ENCODE measurements around the gene PCDHGB5. TPM values are rescaled to one million over a fixed set of nuclear protein-coding genes. Genes with fewer than 3 reads are reported as not detected.
"Not testable (repeated sequence)": the region's sequence is repeated elsewhere in the genome, so short reads cannot be mapped to it uniquely, and the experiment has no call there.

PCDHGB5 gene
- total RNA-seq, 3 donors from 2014 or later = 3.1 to 9.8 (median 5.6) TPM

DNA sequence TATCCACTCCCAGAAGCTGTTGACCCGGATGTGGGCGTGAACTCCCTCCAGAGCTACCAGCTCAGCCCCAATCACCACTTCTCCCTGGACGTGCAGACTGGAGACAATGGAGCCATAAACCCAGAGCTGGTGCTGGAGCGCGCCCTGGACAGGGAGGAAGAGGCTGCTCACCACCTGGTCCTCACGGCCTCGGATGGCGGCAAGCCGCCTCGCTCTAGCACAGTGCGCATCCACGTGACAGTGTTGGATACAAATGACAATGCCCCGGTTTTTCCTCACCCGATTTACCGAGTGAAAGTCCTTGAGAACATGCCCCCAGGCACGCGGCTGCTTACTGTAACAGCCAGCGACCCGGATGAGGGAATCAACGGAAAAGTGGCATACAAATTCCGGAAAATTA, 4.5 kb upstream of the PCDHGB5 start:
- DNase-seq (no peak), ATAC-seq (no peak)
- Histone ChIP-seq H3K4me1 (ENCODE audit: low read depth) (no peaks in the 10 kb centered on the region), H3K9me3 (peaks cover 77% of the 10 kb centered on the region), H3K4me3 (no peak overlapping the region), H3K36me3 (ENCODE audit: low read depth) (no peaks in the 10 kb centered on the region)
- TF ChIP-seq, protein P1, sequence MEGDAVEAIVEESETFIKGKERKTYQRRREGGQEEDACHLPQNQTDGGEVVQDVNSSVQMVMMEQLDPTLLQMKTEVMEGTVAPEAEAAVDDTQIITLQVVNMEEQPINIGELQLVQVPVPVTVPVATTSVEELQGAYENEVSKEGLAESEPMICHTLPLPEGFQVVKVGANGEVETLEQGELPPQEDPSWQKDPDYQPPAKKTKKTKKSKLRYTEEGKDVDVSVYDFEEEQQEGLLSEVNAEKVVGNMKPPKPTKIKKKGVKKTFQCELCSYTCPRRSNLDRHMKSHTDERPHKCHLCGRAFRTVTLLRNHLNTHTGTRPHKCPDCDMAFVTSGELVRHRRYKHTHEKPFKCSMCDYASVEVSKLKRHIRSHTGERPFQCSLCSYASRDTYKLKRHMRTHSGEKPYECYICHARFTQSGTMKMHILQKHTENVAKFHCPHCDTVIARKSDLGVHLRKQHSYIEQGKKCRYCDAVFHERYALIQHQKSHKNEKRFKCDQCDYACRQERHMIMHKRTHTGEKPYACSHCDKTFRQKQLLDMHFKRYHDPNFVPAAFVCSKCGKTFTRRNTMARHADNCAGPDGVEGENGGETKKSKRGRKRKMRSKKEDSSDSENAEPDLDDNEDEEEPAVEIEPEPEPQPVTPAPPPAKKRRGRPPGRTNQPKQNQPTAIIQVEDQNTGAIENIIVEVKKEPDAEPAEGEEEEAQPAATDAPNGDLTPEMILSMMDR (IDR thresholded peaks at IDR 0.05) = no peak
- intact Hi-C loops (cut with DNase I, micrococcal nuclease) = no loop called here

DNA sequence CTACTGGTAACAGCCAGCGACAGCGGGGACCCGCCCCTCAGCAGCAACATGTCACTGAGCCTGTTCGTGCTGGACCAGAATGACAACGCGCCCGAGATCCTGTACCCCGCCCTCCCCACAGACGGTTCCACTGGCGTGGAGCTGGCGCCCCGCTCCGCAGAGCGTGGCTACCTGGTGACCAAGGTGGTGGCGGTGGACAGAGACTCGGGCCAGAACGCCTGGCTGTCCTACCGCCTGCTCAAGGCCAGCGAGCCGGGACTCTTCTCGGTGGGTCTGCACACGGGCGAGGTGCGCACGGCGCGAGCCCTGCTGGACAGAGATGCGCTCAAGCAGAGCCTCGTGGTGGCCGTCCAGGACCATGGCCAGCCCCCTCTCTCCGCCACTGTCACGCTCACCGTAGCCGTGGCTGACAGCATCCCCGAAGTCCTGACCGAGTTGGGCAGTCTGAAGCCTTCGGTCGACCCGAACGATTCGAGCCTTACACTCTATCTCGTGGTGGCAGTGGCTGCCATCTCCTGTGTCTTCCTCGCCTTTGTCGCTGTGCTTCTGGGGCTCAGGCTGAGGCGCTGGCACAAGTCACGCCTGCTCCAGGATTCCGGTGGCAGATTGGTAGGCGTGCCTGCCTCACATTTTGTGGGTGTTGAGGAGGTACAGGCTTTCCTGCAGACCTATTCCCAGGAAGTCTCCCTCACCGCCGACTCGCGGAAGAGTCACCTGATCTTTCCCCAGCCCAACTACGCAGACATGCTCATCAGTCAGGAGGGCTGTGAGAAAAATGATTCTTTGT, 3.2 kb upstream of the PCDHGB5 start:
- H3K4me3 ChIP-seq; ATAC-seq; DNase-seq; intact Hi-C loops (cut with DNase I, micrococcal nuclease); H3K36me3 ChIP-seq (ENCODE audit: low read depth); H3K4me1 ChIP-seq (ENCODE audit: low read depth): not testable (repeated sequence)
- peaks cover 76% of the 10 kb centered on the region for H3K9me3 ChIP-seq

DNA sequence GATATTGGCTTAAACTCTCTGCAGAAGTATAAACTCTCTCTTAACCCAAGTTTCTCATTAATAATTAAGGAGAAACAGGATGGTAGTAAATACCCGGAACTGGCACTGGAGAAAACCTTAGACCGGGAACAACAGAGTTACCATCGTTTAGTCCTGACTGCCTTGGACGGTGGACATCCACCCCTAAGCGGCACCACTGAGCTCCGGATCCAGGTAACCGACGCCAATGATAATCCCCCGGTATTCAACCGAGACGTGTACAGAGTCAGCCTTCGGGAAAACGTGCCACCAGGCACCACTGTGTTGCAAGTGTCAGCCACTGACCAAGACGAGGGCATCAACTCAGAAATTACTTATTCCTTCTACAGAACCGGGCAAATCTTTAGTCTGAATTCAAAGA, 861 bp downstream of the PCDHGB5 start:
- intact Hi-C loops (cut with DNase I, micrococcal nuclease) = no loop called here
- no peak for DNase-seq
- TF ChIP-seq, protein P1 (IDR thresholded peaks at IDR 0.05) = no peak
- H3K4me3 ChIP-seq = no peak overlapping the region
- H3K4me1 ChIP-seq (ENCODE audit: low read depth) = no peaks in the 10 kb centered on the region
- H3K9me3 ChIP-seq = peaks cover 68% of the 10 kb centered on the region
- no peaks in the 10 kb centered on the region for H3K36me3 ChIP-seq (ENCODE audit: low read depth)
- no peak for ATAC-seq

DNA sequence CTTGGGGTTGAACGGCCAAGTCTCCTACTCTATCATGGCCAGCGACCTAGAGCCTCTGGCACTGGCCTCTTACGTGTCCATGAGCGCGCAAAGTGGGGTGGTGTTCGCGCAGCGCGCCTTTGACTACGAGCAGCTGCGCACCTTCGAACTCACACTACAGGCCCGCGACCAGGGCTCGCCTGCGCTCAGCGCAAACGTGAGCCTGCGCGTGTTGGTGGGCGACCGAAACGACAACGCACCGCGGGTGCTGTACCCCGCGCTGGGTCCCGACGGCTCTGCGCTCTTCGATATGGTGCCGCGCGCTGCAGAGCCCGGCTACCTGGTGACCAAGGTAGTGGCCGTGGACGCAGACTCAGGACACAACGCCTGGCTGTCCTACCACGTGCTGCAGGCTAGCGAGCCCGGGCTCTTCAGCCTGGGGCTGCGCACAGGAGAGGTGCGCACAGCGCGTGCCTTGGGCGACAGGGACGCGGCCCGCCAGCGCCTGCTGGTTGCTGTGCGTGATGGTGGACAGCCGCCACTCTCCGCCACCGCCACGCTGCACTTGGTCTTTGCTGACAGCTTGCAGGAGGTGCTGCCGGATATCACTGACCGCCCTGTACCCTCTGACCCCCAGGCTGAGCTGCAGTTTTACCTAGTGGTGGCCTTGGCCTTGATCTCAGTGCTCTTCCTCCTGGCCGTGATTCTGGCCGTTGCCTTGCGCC, 2.0 kb downstream of the PCDHGB5 start:
- no peak for DNase-seq
- TF ChIP-seq, protein P1 (IDR thresholded peaks at IDR 0.05) = no peak
- no peak for ATAC-seq
- H3K4me1 ChIP-seq (ENCODE audit: low read depth) = no peaks in the 10 kb centered on the region
- intact Hi-C loops (cut with DNase I, micrococcal nuclease) = no loop called here
- H3K9me3 ChIP-seq = peaks cover 69% of the 10 kb centered on the region
- no peak overlapping the region for H3K4me3 ChIP-seq
- no peaks in the 10 kb centered on the region for H3K36me3 ChIP-seq (ENCODE audit: low read depth)

DNA sequence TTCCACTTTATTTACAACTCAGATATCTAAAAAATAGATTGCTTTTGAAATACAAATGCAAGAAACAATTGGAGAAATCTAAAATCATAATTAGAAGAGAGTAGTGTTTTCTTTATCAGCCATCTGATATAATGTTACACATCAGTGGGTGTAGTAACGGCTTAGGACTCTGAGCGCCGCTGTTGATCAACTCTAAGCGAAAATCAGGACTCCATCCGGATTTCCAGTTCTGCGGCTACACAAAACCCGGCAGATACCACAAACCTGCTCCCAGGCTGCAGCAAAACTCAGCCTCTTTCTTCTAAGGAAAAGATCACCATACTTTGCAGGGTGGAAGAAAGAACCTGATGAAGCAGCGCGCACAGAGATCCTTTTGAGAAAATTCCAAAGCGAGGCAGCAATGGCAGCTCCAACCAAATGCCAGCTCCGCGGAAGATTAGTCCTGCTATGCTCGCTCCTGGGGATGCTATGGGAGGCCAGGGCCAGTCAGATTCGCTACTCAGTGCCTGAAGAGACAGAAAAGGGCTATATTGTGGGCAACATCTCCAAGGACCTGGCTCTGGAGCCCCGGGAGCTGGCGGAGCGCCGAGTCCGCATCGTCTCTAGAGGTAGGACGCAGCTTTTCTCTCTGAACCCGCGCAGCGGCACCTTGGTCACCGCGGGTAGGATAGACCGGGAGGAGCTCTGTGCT, 5.0 kb downstream of the PCDHGB5 start, which contains the start of gene PCDHGA9:
TSS of gene PCDHGA9 (plus strand) at position 226 of the 691 bp plus-strand sequence. CDS start at position 401, 175 bp downstream.
- DNase-seq (peak in 1 of 3 donors; percentile 29), ATAC-seq (peak; percentile 40)
- Histone ChIP-seq H3K36me3 (ENCODE audit: low read depth) (no peaks in the 10 kb centered on the region), H3K4me3 (no peak within 1 kb of the TSS), H3K9me3 (peaks cover 85% of the 10 kb centered on the region), H3K4me1 (ENCODE audit: low read depth) (no peaks in the 10 kb centered on the region)
- TF ChIP-seq, protein P1 (IDR thresholded peaks at IDR 0.05) = no peak
- intact Hi-C loops (cut with DNase I, micrococcal nuclease) = no loop called here
